NCI-H2081 treated with DMSO at 0.1 percent for 48 hours (cell line): ENCODE measurements around the gene MPEG1.

ENCODE experiments used
- DNase-seq: peaks from one replicate; lab custom pipeline; 2025; lab: John Stamatoyannopoulos, UW

MPEG1 gene

DNA sequence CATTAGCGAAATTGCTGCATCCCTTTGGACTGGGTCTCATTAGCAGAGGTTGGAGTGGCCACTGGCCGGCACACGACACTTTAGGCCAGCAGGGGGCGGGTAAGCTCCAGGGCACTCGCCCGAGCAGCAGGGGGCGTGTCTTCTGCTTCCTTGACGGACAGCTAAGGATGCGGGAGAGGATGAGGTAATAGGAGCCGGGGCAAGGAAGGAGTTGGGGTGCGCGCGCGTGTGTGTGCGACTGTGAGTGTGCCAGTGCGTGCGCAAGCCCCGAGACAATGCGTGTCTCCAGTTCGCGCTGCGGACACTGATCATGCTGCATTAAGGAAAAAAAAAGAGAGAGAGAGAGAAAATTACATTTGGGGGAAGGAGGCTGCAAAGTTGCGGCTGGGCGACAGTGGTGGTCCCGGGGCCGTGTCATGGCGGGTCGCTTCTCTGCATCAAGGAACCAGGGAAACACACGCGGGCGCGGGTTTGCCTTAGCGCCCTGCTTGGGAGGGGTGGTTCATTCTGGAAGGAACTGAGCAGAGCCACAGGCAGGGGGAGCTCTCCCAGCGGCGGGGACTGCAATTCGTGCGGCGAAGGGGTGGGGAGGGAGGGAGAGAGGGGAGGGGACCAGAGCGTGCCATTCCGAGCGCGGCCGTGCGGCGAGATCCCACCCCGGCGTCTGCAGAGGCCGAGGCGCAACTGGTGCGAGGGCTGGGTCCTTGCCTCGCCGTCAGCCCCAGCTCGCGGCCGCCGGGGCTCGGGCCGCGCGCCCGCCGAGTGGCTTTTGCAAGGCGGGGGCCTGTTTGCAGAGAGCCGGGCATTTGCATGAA lies 41.0 kb downstream of the MPEG1 start, which contains the start of gene DTX4:
TSS of gene DTX4 (plus strand) at position 625 of the 815 bp plus-strand sequence. CDS start 464 bp downstream, outside the sequence.
- DNase-seq, result no peak

DNA sequence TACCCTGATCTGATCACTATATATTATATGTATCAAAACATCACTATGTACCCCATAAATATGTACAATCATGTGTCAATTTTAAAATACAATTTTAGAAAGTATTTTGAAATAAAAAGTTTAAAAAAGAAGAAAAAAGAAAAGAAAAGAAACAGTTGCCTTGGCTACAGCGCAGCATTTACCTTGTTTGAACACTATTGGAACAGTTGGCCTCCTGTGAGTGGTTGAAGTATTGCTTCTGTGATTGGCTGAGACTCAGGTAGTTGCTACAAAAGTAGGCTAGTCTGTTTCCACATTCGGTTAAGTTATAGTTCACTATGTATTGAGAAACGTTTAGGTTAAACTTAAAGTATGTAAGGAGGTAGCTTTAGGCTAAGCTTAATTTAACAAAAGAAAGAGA lies 48.7 kb downstream of the MPEG1 start:
- DNase-seq, result no peak
